Activated CD4-positive, alpha-beta memory T cell treated with anti-CD3 and anti-CD28 coated beads for 36 hours (primary cell): Measurements from ENCODE around the gene ACOT7. TPM values are rescaled to one million over a fixed set of nuclear protein-coding genes. Genes with fewer than 3 reads are reported as not detected.
"Not testable (repeated sequence)": the region's sequence is repeated elsewhere in the genome, so short reads cannot be mapped to it uniquely, and the experiment has no call there.

Experiments
- CTCF ChIA-PET: fragments of 350-600 bp; sonication (Branson Sonifier 250); formaldehyde crosslinking; loops from one replicate; lab custom pipeline; 2021; ENCODE audit warnings: antibody characterized with exemption, inconsistent platforms; lab: Charles Lee
- POLR2A ChIA-PET: fragments of 350-600 bp; sonication (Branson Sonifier 250); formaldehyde crosslinking; loops from one replicate; lab custom pipeline; 2021; ENCODE audit warnings: antibody characterized with exemption; lab: Charles Lee
- DNase-seq: peaks from one replicate; pipeline ENCODE4 v3.0.0-alpha.2; 2020
- H3K27ac Mint-ChIP-seq: one replicate; pipeline ENCODE4 v1.8.0; 2021; ENCODE audit warnings: mixed read lengths
- H3K27me3 Mint-ChIP-seq: one replicate; pipeline ENCODE4 v1.8.0; 2021; ENCODE audit warnings: mixed read lengths
- H3K36me3 Mint-ChIP-seq: one replicate; pipeline ENCODE4 v1.8.0; 2021; ENCODE audit warnings: mixed read lengths
- H3K4me1 Mint-ChIP-seq: one replicate; pipeline ENCODE4 v1.8.0; 2021; ENCODE audit warnings: low read depth, mixed read lengths
- H3K4me3 Mint-ChIP-seq: one replicate; pipeline ENCODE4 v1.8.0; 2021; ENCODE audit warnings: mild to moderate bottlenecking, mixed read lengths
- H3K9me3 Mint-ChIP-seq: one replicate; pipeline ENCODE4 v1.8.0; 2021; ENCODE audit warnings: mixed read lengths
- intact Hi-C: fragments of 100-400 bp; cut with micrococcal nuclease; formaldehyde crosslinking; loops from one replicate; pipeline ENCODE4 v1.15.1; 2023
- total RNA-seq, 2 experiments: library from RNA; stranded (reverse); gene quantifications; one replicate each; pipeline ENCODE4 v1.2.3, GENCODE V29; 2021

ACOT7 gene
- total RNA-seq, 2 experiments from 2014 or later: 93.8 to 94.6 TPM

DNA sequence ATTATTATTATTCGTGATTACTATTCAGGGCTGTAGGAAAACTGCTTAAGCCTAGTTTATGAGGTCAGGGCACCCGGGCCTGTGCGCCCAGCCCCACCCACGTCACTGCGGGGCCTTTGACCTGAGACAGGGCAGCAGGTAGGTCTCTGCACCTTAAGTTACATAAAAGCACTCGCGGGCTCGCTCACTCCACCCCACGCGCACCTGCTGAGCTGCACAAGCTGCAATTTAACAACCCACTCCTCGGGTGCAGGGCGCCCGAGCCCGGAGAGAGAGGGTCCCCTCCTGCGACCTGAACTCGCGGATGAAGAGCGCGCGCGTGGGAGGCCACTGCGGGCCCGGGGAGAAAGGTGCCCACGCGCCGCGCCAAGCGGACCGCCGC lies 158.3 kb downstream of the ACOT7 start:
- Mint-ChIP-seq H3K9me3 (no peaks in the 10 kb centered on the region), H3K4me3 (peak overlapping the region; percentile 89), H3K36me3 (peaks cover 24% of the 10 kb centered on the region), H3K27me3 (peaks cover 10% of the 10 kb centered on the region), H3K27ac (peak overlapping the region; percentile 71), H3K4me1 (peaks cover 19% of the 10 kb centered on the region)
- intact Hi-C loops: loop anchor here (2.0 kb wide), 1 partner anchor 36 kb away; the partner anchor contains the start of gene RPL22
- peak; percentile 34 for DNase-seq
- ChIA-PET CTCF (interaction anchor here (0.9 to 4.9 kb wide), 10 partner anchors 7 to 319 kb away, joined by 3 to 41 read pairs (median 4); partner anchors contain the start of genes NOL9 and RNF207), POLR2A (interaction anchor here (1.0 to 2.0 kb wide), 6 partner anchors 9 to 226 kb away, joined by 3 to 16 read pairs (median 4); partner anchors contain the start of gene RNF207)

DNA sequence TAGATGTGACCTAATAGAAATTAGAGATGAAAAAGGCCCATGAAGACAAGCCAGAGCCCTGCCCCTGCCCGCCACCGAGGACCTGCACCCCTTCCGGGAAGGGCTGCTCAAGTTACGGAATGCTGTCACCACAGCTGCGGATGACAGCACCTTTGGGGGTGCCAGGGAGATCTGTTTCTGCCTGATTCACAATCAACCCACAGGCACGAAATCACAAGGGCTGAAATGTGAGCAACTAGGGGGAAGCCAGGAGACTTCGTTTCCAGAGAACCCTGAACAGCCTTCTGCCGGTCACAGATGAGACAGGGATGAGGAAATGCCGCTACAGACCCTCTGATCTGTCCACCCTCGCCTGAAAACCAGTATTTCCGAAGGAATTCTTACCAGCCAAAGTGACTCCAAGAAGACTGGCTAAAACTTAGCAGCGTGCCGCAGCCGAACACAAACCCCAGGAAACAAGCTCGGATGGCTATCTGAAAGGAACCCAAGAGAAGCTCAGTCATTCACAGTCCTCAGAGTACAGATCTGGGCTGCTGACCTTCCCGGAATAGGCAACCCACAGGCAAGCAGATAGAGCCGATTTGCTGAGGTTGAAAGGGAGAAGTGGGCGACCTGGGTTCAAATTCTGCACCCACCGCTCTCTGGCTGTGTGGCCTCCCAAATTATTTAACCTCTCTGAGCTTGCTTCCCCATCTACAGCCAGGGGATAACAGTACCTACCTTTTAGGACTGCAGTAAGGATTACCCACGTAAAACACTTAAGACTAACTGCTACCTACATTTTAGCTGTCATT lies 158.9 kb downstream of the ACOT7 start:
- Mint-ChIP-seq H3K27ac (peak overlapping the region; percentile 71), H3K27me3 (peaks cover 8% of the 10 kb centered on the region), H3K9me3 (no peaks in the 10 kb centered on the region), H3K4me1 (peaks cover 19% of the 10 kb centered on the region), H3K36me3 (peaks cover 24% of the 10 kb centered on the region), H3K4me3 (peak overlapping the region; percentile 89)
- DNase-seq: no peak
- ChIA-PET CTCF (interaction anchor here (0.9 to 4.9 kb wide), 8 partner anchors 8 to 256 kb away, joined by 3 to 41 read pairs (median 4); partner anchors contain the start of gene RNF207), POLR2A (interaction anchor here (1.0 to 2.0 kb wide), 6 partner anchors 8 to 226 kb away, joined by 3 to 16 read pairs (median 4); partner anchors contain the start of gene RNF207)
- intact Hi-C loops: loop anchor here (2.0 kb wide), 1 partner anchor 36 kb away; the partner anchor contains the start of gene RPL22

DNA sequence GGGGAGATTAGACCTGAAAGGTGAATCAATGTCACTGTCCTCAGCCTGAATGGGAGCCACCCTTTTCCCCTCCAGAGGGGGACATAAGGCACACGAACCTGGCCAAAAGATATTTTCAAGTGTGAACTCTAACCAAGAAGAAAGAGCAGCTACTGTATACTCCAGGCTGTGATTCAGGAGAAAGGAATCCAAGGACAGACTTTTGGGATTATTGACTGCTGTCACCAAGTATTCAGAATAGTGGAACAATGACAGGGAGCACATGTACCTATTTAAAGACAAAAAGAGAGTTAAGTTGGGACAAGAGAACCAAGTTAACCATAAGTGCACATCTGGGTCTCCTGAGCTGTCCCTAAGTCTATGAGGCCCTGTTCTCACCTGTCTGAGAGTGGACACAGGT lies 160.2 kb downstream of the ACOT7 start:
- POLR2A ChIA-PET: no interaction called here
- Mint-ChIP-seq H3K36me3 (peaks cover 24% of the 10 kb centered on the region), H3K4me3 (no peak overlapping the region), H3K9me3 (no peaks in the 10 kb centered on the region), H3K4me1 (peaks cover 19% of the 10 kb centered on the region), H3K27ac (no peak overlapping the region), H3K27me3 (no peaks in the 10 kb centered on the region)
- intact Hi-C loops: no loop called here
- CTCF ChIA-PET: interaction anchor here (0.8 to 1.6 kb wide), 2 partner anchors 13 to 28 kb away, joined by 3 to 7 read pairs; no protein-coding TSS in a partner anchor
- no peak for DNase-seq

DNA sequence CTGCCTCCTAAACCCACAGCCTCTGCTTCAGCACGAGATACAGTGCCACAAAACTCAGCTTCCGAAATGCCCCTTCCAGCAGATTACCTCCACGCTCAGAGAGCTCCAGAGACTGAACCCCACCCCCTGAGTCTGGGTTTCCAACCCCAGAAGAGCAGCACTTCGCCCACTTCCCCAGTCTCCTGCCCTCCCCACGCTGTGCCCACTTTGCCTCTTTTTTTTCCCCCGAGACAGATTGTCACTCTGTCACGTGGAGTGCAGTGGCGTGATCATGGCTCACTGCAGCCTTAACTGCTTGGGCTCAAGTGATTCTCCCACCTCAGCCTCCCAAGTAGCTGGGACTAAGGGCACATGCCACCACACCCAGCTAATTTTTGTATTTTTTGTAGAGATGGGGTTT lies 167.9 kb downstream of the ACOT7 start:
- no peak for DNase-seq
- POLR2A ChIA-PET: interaction anchor here (0.8 to 1.1 kb wide), 3 partner anchors 10 to 24 kb away, joined by 3 to 4 read pairs (median 3); no protein-coding TSS in a partner anchor
- intact Hi-C loops: no loop called here
- Mint-ChIP-seq H3K27ac (no peak overlapping the region), H3K4me1 (no peaks in the 10 kb centered on the region), H3K27me3 (no peaks in the 10 kb centered on the region), H3K4me3 (no peak overlapping the region), H3K36me3 (peaks cover 30% of the 10 kb centered on the region), H3K9me3 (no peaks in the 10 kb centered on the region)
- CTCF ChIA-PET: interaction anchor here (0.7 kb wide), 1 partner anchor 117 kb away, joined by 3 read pairs; no protein-coding TSS in a partner anchor

DNA sequence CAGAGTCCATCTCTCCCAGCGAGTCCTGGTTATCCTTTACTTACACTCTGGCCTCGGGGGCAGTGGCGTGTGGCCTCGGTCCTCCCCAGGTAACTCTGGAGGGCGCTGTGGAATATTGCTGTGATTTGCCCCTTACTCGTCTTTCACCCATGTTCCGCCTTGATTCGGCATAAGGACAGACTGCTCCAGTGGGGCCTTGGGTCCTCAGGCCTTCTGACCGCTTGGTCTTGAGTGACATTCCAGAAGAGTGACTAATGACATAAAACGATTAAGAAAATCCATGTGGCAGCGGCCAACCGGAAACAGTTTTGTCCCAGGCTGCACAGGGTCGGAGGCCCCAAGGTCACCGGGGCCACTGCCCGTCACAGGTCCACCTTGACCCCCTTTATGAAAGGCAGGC lies 168.8 kb downstream of the ACOT7 start:
- CTCF ChIA-PET: no interaction called here

DNA sequence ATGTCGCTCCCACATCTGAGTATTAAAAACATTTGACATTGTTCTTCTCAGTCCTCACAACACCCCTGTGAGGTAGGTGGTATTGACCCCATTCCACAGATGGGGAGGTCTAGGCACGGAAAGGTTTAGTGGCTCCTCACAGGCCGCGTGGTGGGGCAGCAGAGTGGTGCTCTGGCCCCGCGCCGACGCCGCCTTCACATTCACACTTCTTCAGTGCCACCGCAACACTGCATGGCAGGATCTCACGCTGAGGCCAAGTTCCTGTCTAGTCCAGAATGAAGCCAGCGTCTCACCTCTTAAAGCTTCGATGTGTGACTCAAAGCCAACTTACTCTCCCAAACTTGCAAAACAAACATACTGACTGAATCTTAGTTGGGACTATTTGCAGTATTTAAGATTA lies 169.9 kb downstream of the ACOT7 start:
- Mint-ChIP-seq H3K27ac (no peak overlapping the region), H3K36me3 (peaks cover 33% of the 10 kb centered on the region), H3K4me3 (no peak overlapping the region), H3K9me3 (no peaks in the 10 kb centered on the region), H3K4me1 (no peaks in the 10 kb centered on the region), H3K27me3 (no peaks in the 10 kb centered on the region)
- intact Hi-C loops: no loop called here
- DNase-seq: no peak
- POLR2A ChIA-PET: no interaction called here
- CTCF ChIA-PET: no interaction called here

More for the DNA sequence above, 168.8 kb downstream of the ACOT7 start:
- Mint-ChIP-seq H3K4me3 (no peak overlapping the region), H3K36me3 (peaks cover 33% of the 10 kb centered on the region), H3K27ac (no peak overlapping the region), H3K27me3 (no peaks in the 10 kb centered on the region), H3K9me3 (no peaks in the 10 kb centered on the region), H3K4me1 (no peaks in the 10 kb centered on the region)
- intact Hi-C loops: no loop called here
- POLR2A ChIA-PET: no interaction called here
- no peak for DNase-seq

DNA sequence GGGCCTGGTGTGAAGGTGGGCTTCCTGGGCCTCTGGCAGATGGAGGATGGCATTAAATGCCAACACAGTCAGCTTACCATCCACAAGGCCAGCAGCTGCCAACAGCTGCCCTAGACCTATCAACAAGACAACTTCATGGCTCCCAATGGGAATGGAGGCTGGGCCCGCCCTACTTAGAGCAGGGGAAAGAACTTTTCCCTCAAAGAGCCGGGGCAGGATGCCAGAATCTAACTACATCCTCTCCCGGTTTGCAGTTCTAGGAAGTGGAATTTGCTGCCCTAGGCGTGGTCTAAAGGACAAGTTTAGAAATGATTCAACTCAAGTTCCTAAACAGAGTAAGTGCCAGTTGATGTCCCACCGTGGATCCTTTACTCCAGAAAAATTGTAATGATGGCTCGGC lies 170.9 kb downstream of the ACOT7 start:
- Mint-ChIP-seq H3K4me3 (no peak overlapping the region), H3K27ac (no peak overlapping the region), H3K4me1 (no peaks in the 10 kb centered on the region), H3K9me3 (no peaks in the 10 kb centered on the region), H3K27me3 (no peaks in the 10 kb centered on the region), H3K36me3 (peaks cover 33% of the 10 kb centered on the region)
- intact Hi-C loops: no loop called here
- ChIA-PET CTCF (interaction anchor here (2.0 kb wide), 1 partner anchor 14 kb away, joined by 5 read pairs; no protein-coding TSS in a partner anchor), POLR2A (no interaction called here)
- no peak for DNase-seq

DNA sequence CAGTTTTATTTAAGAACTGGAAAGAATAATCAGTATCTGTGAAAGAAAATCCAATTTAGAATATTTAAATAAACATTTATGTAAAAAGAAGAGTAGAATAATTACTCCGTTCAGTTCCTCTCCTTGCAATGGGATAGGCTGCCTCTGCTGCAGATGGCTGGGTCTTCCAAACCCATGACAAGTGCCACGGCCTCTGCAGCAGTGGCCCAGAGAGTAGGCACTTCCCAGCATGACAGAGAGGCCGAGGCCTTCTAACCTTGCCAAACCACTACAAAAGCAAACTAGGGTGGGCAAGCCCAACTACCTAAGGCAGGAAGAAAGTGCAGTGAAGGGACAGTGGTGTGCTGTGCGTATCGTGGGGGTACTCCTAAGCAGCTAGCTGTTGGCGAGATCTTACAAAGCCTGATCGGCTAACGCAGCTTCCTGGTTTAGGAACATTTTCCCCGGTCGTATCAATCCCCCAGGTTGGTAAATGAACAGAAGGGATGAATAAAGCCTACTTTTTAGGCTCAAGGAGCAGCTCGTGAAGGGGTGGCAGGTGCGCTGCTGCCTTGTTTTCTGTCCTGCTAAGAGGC lies 172.3 kb downstream of the ACOT7 start:
- ChIA-PET CTCF (interaction anchor here (1.1 to 2.0 kb wide), 2 partner anchors 13 to 202 kb away, joined by 3 to 5 read pairs; no protein-coding TSS in a partner anchor), POLR2A (no interaction called here)
- no peaks in the 10 kb centered on the region for H3K4me1 Mint-ChIP-seq
- H3K27me3 Mint-ChIP-seq: no peaks in the 10 kb centered on the region
- no peak overlapping the region for H3K27ac Mint-ChIP-seq
- no peak overlapping the region for H3K4me3 Mint-ChIP-seq
- H3K9me3 Mint-ChIP-seq: no peaks in the 10 kb centered on the region
- intact Hi-C loops: no loop called here
- DNase-seq: no peak
- peaks cover 25% of the 10 kb centered on the region for H3K36me3 Mint-ChIP-seq

DNA sequence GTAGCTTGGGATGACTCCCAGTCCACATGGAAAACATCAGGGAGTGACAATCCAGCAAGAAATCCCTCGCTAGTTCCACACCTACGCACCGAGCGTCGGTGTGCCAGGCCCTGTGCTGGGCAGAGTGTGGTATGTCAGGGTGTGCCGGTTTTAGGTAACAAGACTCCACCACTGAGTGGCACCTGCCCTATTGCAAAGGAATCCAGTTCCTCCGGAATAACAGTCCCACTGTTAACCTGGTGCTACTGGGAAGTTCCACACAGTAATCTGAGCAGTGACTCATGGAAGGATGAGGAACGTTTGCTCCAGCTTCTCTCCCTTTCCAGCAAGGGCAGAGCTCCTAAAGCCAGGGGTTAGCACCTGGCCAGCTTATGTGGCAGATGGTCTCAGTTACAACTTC lies 173.3 kb downstream of the ACOT7 start:
- Mint-ChIP-seq H3K4me3 (no peak overlapping the region), H3K27me3 (no peaks in the 10 kb centered on the region), H3K27ac (no peak overlapping the region), H3K4me1 (no peaks in the 10 kb centered on the region), H3K9me3 (no peaks in the 10 kb centered on the region), H3K36me3 (peaks cover 20% of the 10 kb centered on the region)
- ChIA-PET CTCF (interaction anchor here (0.8 to 1.1 kb wide), 2 partner anchors 16 to 203 kb away, joined by 3 read pairs; no protein-coding TSS in a partner anchor), POLR2A (no interaction called here)
- no peak for DNase-seq
- intact Hi-C loops: no loop called here

DNA sequence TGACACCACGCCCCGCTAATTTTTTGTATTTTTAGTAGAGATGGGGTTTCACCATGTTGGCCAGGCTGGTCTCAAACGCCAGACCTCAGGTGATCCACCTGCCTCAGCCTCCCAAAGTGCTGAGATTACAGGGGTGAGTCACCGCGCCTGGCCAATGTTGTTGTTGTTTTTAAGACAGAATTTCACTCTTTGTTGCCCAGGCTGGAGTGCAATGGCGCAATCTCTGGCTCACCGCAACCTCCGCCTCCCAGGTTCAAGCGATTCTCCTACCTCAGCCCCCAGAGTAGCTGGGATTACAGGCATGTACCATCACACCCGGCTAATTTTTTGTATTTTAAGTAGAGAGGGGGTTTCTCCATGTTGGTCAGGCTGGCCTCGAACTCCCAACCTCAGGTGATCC lies 173.9 kb downstream of the ACOT7 start:
- CTCF ChIA-PET, POLR2A ChIA-PET, DNase-seq, H3K4me3 Mint-ChIP-seq, H3K27me3 Mint-ChIP-seq, H3K27ac Mint-ChIP-seq, intact Hi-C loops, H3K4me1 Mint-ChIP-seq, H3K9me3 Mint-ChIP-seq: not testable (repeated sequence)
- peaks cover 20% of the 10 kb centered on the region for H3K36me3 Mint-ChIP-seq

DNA sequence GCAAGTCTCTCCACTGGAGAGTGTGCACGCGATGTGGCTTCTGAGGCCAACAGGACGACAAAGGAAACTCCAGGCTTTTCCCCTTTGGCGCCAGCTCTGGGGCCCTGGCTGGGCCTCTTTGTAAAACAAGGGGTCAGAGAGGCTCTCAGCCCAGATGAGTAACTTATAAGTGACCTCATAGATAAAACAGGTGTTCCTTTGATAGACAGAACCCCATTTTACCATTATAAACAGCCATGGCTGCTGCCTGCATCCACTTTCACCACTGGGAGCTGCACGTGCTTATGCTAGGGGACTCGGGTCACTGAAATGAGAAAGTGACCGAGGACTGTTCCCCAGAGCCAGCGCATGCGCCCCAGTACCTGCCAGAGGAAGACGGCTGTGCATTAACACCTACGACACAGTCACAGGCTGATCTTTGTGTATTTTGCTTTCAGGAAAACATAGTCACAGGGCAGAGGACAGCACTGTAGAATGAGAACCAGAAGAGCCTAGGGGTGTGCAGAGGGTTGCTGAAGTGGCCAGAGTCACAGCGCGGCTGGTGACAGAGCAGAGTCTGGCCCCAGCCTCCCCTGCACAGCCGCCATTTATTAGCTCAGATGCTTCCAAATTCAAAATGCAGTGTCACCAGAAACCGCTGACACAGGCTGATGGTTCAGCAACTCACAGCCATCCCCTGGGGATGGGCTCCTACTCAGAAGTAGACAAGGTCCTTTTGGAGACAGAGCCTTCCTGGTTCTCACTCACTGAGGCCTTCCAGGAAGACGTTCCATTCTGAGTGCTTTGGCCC lies 175.0 kb downstream of the ACOT7 start:
- Mint-ChIP-seq H3K27ac (no peak overlapping the region), H3K9me3 (no peaks in the 10 kb centered on the region), H3K27me3 (no peaks in the 10 kb centered on the region), H3K4me1 (no peaks in the 10 kb centered on the region), H3K36me3 (peaks cover 16% of the 10 kb centered on the region), H3K4me3 (no peak overlapping the region)
- CTCF ChIA-PET: interaction anchor here (1.2 kb wide), 1 partner anchor 28 kb away, joined by 3 read pairs; no protein-coding TSS in a partner anchor
- POLR2A ChIA-PET: interaction anchor here (0.9 to 1.0 kb wide), 2 partner anchors 13 to 17 kb away, joined by 3 to 4 read pairs; partner anchors contain the start of gene ICMT
- intact Hi-C loops: no loop called here
- DNase-seq: no peak
